Ectodermal cell (in vitro differentiated cells): Measurements from ENCODE around the gene PGRMC1.
"Not testable (repeated sequence)": the region's sequence is repeated elsewhere in the genome, so short reads cannot be mapped to it uniquely, and the experiment has no call there.

Experiments used
- H3K27ac ChIP-seq: 2 replicates; pipeline ENCODE4 v1.7.0; 2013; ENCODE audit warnings: mild to moderate bottlenecking, low read depth, low read length; ENCODE audit not compliant: insufficient read depth, poor library complexity, severe bottlenecking
- H3K27me3 ChIP-seq: 2 replicates; pipeline ENCODE4 v1.7.0; 2013; ENCODE audit warnings: mild to moderate bottlenecking, low read length; ENCODE audit not compliant: insufficient read depth, control insufficient read depth, poor library complexity, severe bottlenecking
- H3K36me3 ChIP-seq: one replicate; pipeline ENCODE4 v1.7.0; 2013; ENCODE audit warnings: low read length; ENCODE audit not compliant: control insufficient read depth, insufficient read depth
- H3K4me1 ChIP-seq: one replicate; pipeline ENCODE4 v1.7.0; 2013; ENCODE audit warnings: low read length; ENCODE audit not compliant: control insufficient read depth, insufficient read depth
- H3K4me3 ChIP-seq: 2 replicates; pipeline ENCODE4 v1.7.0; 2013; ENCODE audit warnings: low read depth, low read length, control low read depth; ENCODE audit not compliant: insufficient read depth
- H3K9me3 ChIP-seq: 2 replicates; pipeline ENCODE4 v1.7.0; 2013; ENCODE audit warnings: mild to moderate bottlenecking, low read length, moderate library complexity; ENCODE audit not compliant: control insufficient read depth
- WGBS, 2 experiments: methylation state at CpG; one replicate each; pipeline ENCODE4 v1.1.7; 2013; ENCODE audit warnings: missing lambda C conversion rate in 2 of 2; 5-methylcytosine and 5-hydroxymethylcytosine counted together

PGRMC1 gene

DNA sequence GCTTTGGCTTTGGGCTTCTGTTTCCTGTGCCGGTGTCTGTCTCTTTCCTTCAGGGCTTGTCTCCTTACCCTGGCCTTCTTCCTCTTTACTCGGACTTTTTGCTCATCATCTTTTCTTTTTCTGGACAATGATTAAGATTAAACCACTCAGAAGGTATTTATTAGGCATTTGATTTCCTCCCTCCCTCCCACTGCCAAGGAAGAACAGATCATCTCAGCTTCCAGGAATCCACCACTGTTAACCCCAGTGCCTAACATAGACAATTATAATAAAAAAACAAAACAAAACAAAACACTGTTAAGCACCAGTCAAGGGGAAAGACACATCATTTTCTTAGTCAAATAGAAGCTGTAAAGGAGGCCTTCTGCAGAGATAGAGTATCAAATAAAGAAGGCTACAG, 16.6 kb downstream of the PGRMC1 start:
- Histone ChIP-seq H3K4me3 (no peak overlapping the region), H3K27ac (no peak overlapping the region), H3K27me3 (no peaks in the 10 kb centered on the region), H3K4me1 (no peaks in the 10 kb centered on the region), H3K36me3 (no peaks in the 10 kb centered on the region), H3K9me3 (no peaks in the 10 kb centered on the region)
- 89 to 100% methylated on average over 1 to 2 of the region's 2 CpGs for WGBS, 2 experiments

DNA sequence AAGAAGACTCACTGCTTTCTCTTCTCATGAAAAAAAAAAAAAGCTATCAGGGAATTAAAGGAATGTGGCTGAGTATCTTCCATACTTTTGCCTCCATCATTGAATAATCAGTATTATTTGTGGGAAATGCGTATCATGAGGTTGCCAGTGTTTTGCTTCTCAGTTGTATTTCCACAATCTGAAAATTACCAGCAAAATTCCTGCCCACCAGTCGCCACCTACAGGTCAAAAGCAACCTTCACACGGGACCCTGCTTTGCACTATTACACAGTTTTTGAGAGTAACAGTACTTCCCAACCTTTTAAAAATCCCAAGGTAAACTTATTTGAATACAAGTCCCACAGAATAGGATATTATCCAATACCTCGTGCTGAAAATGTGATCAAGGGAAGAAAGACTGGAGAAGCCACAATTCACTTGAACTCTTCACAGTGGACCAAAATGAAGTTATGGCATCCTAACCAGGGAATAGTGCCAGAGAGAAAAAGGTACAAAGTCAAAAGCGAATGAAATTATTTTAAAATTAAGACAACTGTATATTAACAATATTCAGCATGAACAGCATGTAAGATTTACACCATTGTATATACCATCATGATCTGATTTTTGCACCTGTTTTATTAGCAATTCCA, 30.4 kb downstream of the PGRMC1 start:
- 5 to 12% methylated on average over 3 to 4 of the region's 5 CpGs for WGBS, 2 experiments
- H3K4me3 ChIP-seq, result no peak overlapping the region
- no peaks in the 10 kb centered on the region for H3K27me3 ChIP-seq
- H3K9me3 ChIP-seq, result no peaks in the 10 kb centered on the region
- H3K4me1 ChIP-seq, result no peaks in the 10 kb centered on the region
- no peak overlapping the region for H3K27ac ChIP-seq
- no peaks in the 10 kb centered on the region for H3K36me3 ChIP-seq

DNA sequence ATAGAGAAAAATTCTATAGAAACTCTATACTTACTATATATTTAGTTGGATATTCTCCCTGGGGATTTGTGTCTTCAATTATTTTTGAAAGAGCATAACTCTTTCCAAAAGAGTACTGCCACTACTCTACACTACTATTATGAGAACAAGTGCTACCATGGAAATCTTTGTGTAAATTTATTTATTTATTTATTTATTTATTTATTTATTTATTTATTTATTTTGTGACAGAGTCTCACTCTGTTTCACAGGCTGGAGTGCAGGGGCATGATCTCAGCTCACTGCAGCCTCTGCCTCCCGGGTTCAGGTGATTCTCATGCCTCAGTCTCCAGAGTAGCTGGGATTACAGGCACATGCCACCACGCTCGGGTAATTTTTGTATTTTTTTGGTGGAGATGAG, 31.0 kb downstream of the PGRMC1 start:
- not testable (repeated sequence) for H3K4me3 ChIP-seq, H3K4me1 ChIP-seq, H3K27ac ChIP-seq, H3K9me3 ChIP-seq, H3K27me3 ChIP-seq, H3K36me3 ChIP-seq
- 85 to 87% methylated on average over 3 of the region's 3 CpGs for whole genome bisulfite sequencing, 2 experiments

DNA sequence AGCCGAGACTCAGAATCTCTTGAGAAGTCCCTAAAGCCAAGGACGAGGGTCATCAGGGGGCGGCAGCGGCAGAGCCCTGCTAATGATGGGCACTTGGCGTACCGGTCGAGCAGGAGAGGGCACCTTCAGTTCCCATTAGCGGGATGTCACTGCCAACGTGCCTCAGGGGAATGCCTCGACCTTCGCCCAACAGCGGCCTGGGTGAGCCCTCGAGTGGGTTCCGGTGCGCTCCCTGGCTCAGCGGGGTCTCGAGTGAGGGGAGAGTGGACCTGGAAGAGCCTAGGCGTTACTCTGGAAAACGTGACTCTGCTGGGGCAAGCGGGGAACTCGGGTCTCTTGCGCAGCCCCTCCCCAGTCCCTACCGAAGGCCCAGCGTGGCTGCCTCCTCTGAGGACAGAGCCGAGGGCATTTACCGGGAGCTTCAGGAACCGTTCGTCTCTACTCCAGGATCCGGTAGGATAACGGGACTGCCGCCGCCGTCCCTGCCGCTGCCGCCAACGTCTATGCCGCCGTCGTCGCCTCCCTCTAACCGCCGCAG, 36.9 kb downstream of the PGRMC1 start:
- no peaks in the 10 kb centered on the region for H3K9me3 ChIP-seq
- no peaks in the 10 kb centered on the region for H3K36me3 ChIP-seq
- H3K27ac ChIP-seq, result no peak overlapping the region
- no peak overlapping the region for H3K4me3 ChIP-seq
- no peaks in the 10 kb centered on the region for H3K4me1 ChIP-seq
- WGBS, 2 experiments, result 78 to 79% methylated on average over 42 of the region's 42 CpGs
- H3K27me3 ChIP-seq, result peaks cover 15% of the 10 kb centered on the region

DNA sequence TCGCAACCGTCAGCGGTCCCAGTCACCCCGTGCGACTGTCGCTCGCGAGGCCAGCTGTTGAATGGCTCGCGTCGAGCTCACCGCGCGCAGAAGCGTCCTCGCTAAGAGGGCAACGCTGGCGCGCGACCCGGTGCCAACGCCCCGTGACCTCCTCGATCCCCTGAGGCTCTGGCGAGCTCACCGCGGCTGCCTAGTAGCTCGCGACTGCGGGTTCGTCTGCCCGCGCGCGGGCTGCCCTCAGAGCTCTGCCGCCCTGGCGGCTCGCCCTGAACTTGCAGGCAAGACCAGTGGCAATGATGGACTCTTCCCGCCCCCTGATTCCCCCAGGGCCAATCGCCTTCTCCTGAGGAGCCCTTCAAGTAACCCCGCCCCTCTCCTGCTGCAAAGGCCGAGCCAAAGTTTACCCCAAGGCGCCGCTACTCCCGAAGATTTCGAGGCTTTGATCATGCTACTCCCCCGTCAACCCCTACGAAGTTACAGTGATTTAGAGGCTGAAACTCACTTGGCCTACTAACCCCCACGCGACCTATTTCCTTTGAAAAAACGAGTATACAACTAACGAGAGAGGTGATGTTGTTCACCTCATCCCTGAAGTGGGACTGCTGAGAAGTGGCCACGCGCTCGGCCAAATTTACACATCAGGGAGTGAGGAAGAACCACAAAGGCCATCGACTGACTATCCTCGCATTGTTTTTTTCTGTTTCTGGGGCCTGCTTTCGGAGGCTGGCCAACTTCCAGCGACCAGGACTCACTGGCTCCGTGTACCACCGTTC, 37.5 kb downstream of the PGRMC1 start:
- 56 to 67% methylated on average over 61 of the region's 61 CpGs for WGBS, 2 experiments
- no peak overlapping the region for H3K4me3 ChIP-seq
- H3K4me1 ChIP-seq, result no peaks in the 10 kb centered on the region
- no peaks in the 10 kb centered on the region for H3K36me3 ChIP-seq
- H3K27ac ChIP-seq, result no peak overlapping the region
- no peaks in the 10 kb centered on the region for H3K9me3 ChIP-seq
- H3K27me3 ChIP-seq, result peaks cover 15% of the 10 kb centered on the region

DNA sequence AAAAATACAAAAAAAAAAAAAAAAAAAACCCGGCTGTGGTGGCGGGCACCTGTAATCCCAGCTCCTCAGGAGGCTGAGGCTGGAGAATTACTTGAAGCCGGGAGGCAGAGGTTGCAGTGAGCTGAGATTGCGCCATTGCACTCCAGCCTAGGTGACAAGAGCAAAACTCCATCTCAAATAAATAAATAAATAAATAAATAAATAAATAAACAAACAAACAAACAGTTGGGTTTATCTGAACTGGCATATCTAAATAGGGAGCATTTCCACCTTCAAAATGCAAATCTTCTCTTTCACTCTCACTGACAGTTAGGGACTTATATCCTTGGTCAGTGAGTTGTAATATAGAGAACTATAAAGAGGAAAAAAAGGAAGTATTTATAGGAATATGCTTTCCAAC, 46.3 kb downstream of the PGRMC1 start:
- H3K27me3 ChIP-seq, H3K4me1 ChIP-seq, H3K4me3 ChIP-seq, H3K9me3 ChIP-seq, H3K36me3 ChIP-seq, H3K27ac ChIP-seq: not testable (repeated sequence)
- 92% methylated on average over 2 of the region's 4 CpGs; no CpG with 5 or more reads in 1 of the 2 experiments for WGBS, 2 experiments

DNA sequence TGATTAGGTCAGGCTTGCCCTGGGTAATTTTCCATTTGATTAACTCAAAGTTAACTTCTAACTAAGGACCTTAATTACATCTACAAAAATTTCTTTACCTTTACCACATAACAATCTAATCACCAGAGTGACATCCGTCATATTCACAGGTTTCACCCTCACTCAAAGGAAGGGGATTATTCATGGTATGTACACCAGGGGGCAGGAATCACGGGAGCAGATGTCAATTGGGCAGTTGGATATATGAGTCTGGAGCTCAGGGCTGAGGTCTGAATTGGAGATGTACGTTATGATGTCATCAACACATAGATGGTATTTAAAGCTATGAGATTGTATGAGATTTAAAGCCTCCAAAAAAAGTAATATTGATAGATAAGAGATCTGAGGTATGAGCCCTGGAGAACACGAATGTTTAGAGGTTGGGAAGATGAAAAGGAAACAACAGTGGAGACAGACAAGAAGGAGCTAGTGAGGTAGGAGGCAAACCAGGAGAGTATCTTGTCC, 52.9 kb downstream of the PGRMC1 start:
- Histone ChIP-seq H3K4me3 (no peak overlapping the region), H3K27me3 (no peaks in the 10 kb centered on the region), H3K9me3 (no peaks in the 10 kb centered on the region), H3K27ac (no peak overlapping the region), H3K4me1 (no peaks in the 10 kb centered on the region), H3K36me3 (no peaks in the 10 kb centered on the region)
- 83 to 89% methylated on average over 3 to 4 of the region's 4 CpGs for WGBS, 2 experiments

DNA sequence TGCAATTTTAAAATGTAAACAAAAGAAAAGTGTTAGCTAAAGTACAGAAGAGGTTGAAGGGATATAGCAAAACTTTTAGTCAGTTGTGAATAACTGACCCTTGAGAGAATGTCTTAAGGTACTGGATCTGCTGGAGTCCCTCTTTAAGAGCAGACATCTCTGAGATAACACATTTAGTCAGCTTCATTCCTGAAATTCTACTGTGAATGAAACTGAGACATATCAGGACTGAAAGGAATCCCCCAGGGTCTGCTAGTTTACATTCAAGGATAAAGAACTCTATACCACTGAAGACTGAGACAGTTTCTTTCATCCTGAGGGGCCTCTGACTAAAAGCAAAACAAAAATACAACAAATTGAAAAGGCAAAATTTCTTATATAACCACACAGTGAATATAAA, 54.4 kb downstream of the PGRMC1 start:
- Histone ChIP-seq H3K36me3 (no peaks in the 10 kb centered on the region), H3K27ac (no peak overlapping the region), H3K4me3 (no peak overlapping the region), H3K9me3 (no peaks in the 10 kb centered on the region), H3K4me1 (no peaks in the 10 kb centered on the region), H3K27me3 (no peaks in the 10 kb centered on the region)

DNA sequence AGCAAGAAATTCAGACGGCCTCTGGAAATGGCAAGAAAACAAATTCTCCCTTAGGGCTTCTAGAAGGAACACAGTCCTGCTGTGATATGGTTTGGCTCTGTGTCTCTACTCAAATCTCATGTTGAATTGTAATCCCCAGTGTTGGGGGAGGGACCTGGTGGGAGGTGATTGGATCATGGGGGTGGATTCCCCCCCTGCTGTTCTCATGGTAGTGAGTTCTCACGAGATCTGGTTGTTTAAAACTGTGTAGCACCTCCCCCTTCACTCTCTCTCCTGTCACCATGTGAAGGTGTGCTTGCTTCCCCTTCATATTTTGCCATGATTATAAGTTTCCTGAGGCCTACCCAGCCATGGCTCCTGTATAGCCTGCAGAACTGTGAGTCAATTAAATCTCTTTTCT, 55.2 kb downstream of the PGRMC1 start:
- not testable (repeated sequence) for H3K4me1 ChIP-seq, H3K4me3 ChIP-seq, H3K9me3 ChIP-seq, H3K27ac ChIP-seq, H3K27me3 ChIP-seq, H3K36me3 ChIP-seq
- 33 to 59% methylated on average over 1 to 2 of the region's 2 CpGs for WGBS, 2 experiments

DNA sequence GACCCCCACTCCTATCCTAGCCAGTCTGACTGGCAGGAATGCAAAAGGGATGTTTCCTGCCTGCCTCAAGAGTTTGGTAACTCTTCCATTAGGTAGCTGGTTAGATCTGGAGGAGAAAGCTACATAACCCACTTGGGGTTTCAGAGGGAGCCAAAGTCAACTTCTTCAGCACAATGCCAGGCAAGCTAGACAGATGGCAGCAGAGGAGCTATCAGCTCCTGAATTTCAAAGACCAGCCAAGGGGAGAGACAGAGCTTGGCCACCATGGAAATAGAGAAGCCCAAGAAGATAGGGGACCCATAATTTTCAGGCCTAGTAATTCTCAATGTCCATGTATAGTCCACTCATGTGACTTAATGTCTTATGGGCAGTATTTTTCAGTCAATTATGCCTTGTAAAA, 56.4 kb downstream of the PGRMC1 start:
- Histone ChIP-seq H3K4me1 (no peaks in the 10 kb centered on the region), H3K27me3 (no peaks in the 10 kb centered on the region), H3K36me3 (no peaks in the 10 kb centered on the region), H3K27ac (no peak overlapping the region), H3K4me3 (no peak overlapping the region), H3K9me3 (no peaks in the 10 kb centered on the region)
